Measurements from ENCODE around the gene ANO5.

ANO5 gene

GRCh38 chr11:22192642-22193347, at the start of gene ANO5 (continued):
- no peak for TF ChIP-seq REST (tag by site-specific recombination; IDR thresholded peaks at IDR 0.05)
- peak; percentile 77 for TF ChIP-seq SP2 (tag by site-specific recombination; IDR thresholded peaks at IDR 0.05)
- no peak for TF ChIP-seq ZNF169 (tag by site-specific recombination; IDR thresholded peaks at IDR 0.05)
- TF ChIP-seq ZNF510 (tag by site-specific recombination; IDR thresholded peaks at IDR 0.05; ENCODE audit: insufficient replicate concordance) = no peak
- no peak for TF ChIP-seq ZNF548 (tag by site-specific recombination; IDR thresholded peaks at IDR 0.05)
- TF ChIP-seq ZNF768 (tag by site-specific recombination; IDR thresholded peaks at IDR 0.05) = no peak; the same call in 1 of the 2 replicates
- TF ChIP-seq ZNF2 (tag by site-specific recombination; IDR thresholded peaks at IDR 0.05) = no peak
- TF ChIP-seq ZFP41 (tag by site-specific recombination; IDR thresholded peaks at IDR 0.05; ENCODE audit: borderline replicate concordance) = no peak
- TF ChIP-seq GLI2 (tag by site-specific recombination; IDR thresholded peaks at IDR 0.05; ENCODE audit: borderline replicate concordance, low read depth) = no peak
- no peak for TF ChIP-seq ZNF660 (tag by site-specific recombination; IDR thresholded peaks at IDR 0.05)
- TF ChIP-seq ZNF645 (tag by site-specific recombination; IDR thresholded peaks at IDR 0.05) = no peak
- TF ChIP-seq ZNF404 (tag by site-specific recombination; IDR thresholded peaks at IDR 0.05) = no peak
- TF ChIP-seq KLF9 (tag by site-specific recombination; IDR thresholded peaks at IDR 0.05; ENCODE audit: low read depth) = peak; percentile 71

DNA sequence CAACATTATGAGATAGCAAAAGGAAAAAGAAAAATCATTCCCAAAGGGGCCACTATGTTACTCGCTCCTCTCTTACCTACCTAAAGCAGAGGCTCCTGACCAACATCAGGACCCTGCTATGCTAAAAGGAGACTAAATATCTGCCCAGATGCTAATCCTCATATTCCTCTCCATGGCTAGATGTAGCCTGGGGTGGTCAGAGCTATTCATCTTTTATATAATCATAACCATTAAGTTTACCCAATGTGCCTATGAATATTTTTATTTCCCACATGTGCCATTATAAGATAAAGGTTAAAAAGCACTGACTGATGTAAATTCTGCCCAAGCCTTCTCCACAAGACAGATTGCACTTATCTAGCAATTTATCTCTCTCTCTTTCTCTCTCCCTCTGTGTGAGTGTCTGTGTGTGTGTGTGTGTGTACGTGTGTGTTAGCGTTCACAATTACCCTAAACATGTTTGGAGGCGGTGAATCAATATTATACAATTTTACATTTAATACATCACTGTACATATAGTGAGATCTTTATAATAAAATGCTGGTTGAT, 41.2 kb upstream of the ANO5 start:
- TF ChIP-seq MEIS1 (CRISPR knock-in tag; IDR thresholded peaks at IDR 0.05; ENCODE audit: borderline replicate concordance) = no peak
- TF ChIP-seq, protein P1, sequence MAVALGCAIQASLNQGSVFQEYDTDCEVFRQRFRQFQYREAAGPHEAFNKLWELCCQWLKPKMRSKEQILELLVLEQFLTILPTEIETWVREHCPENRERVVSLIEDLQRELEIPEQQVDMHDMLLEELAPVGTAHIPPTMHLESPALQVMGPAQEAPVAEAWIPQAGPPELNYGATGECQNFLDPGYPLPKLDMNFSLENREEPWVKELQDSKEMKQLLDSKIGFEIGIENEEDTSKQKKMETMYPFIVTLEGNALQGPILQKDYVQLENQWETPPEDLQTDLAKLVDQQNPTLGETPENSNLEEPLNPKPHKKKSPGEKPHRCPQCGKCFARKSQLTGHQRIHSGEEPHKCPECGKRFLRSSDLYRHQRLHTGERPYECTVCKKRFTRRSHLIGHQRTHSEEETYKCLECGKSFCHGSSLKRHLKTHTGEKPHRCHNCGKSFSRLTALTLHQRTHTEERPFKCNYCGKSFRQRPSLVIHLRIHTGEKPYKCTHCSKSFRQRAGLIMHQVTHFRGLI (tag by site-specific recombination; IDR thresholded peaks at IDR 0.05) = no peak
- no peak for TF ChIP-seq ZNF138 (tag by site-specific recombination; IDR thresholded peaks at IDR 0.05; ENCODE audit: borderline replicate concordance)
- no peak for TF ChIP-seq ZNF311 (tag by site-specific recombination; IDR thresholded peaks at IDR 0.05; ENCODE audit: borderline replicate concordance)
- no peak for TF ChIP-seq ZNF629 (tag by site-specific recombination; IDR thresholded peaks at IDR 0.05)
- TF ChIP-seq ZNF202 (tag by site-specific recombination; IDR thresholded peaks at IDR 0.05; ENCODE audit: borderline replicate concordance) = no peak
- TF ChIP-seq SALL2 (tag by site-specific recombination; IDR thresholded peaks at IDR 0.05; ENCODE audit: borderline replicate concordance) = no peak
- TF ChIP-seq ZNF623 (tag by site-specific recombination; IDR thresholded peaks at IDR 0.05) = no peak
- CTCF ChIA-PET = interaction anchor here (0.6 kb wide), 1 partner anchor 14 kb away, joined by 3 read pairs; no protein-coding TSS in a partner anchor
- no peak overlapping the region for H3K27ac ChIP-seq (ENCODE audit: extremely low read depth, low read depth, low read length)
- no peaks in the 10 kb centered on the region for H3K36me3 ChIP-seq (ENCODE audit: control insufficient read depth in 2 of 2, insufficient read depth in 1 of 2, low read length in 2 of 2)
- POLR2A ChIA-PET = no interaction called here
- H3K4me1 ChIP-seq (ENCODE audit: control insufficient read depth, insufficient read depth, low read length) = no peaks in the 10 kb centered on the region
- H3K9me3 ChIP-seq (ENCODE audit: control insufficient read depth, insufficient read depth, low read depth, low read length) = no peaks in the 10 kb centered on the region
- H3K4me3 ChIP-seq (ENCODE audit: low read depth, low read length) = no peak overlapping the region
